GM12891 (cell line): ENCODE results near the gene LASP1.

ENCODE experiments used
- PAX5 ChIP-seq: IDR thresholded peaks from 2 replicates; pipeline ENCODE4 v1.6.1; 2011; ENCODE audit warnings: low read length, moderate library complexity, mild to moderate bottlenecking; ENCODE audit not compliant: insufficient read depth, severe bottlenecking
- POLR2A ChIP-seq: IDR thresholded peaks from 2 replicates; pipeline ENCODE4 v1.6.1; 2011; ENCODE audit warnings: low read depth, low read length, control low read depth
- POLR2AphosphoS5 ChIP-seq: IDR thresholded peaks from 2 replicates; pipeline ENCODE4 v1.6.1; 2011; ENCODE audit warnings: low read depth, low read length, control low read depth
- SPI1 ChIP-seq: IDR thresholded peaks from 2 replicates; pipeline ENCODE4 v1.6.1; 2011; ENCODE audit warnings: low read depth, low read length, control low read depth
- TAF1 ChIP-seq: IDR thresholded peaks from 2 replicates; pipeline ENCODE4 v1.6.1; 2011; ENCODE audit warnings: low read depth, low read length, control low read depth

GRCh38 chr17:38881600-38882191 lies 11.8 kb downstream of the LASP1 start:
- TF ChIP-seq POLR2AphosphoS5 (no peak), TAF1 (no peak), POLR2A (no peak), PAX5 (no peak), SPI1 (no peak)
